Cerebellar cortex (tissue), 1 donor: Measurements from ENCODE around the gene DLG1.

ENCODE experiments used
- DNase-seq: peaks from one replicate; pipeline ENCODE4 v3.0.0-alpha.2; 2015; ENCODE audit warnings: low spot score

The DLG1 gene

DNA sequence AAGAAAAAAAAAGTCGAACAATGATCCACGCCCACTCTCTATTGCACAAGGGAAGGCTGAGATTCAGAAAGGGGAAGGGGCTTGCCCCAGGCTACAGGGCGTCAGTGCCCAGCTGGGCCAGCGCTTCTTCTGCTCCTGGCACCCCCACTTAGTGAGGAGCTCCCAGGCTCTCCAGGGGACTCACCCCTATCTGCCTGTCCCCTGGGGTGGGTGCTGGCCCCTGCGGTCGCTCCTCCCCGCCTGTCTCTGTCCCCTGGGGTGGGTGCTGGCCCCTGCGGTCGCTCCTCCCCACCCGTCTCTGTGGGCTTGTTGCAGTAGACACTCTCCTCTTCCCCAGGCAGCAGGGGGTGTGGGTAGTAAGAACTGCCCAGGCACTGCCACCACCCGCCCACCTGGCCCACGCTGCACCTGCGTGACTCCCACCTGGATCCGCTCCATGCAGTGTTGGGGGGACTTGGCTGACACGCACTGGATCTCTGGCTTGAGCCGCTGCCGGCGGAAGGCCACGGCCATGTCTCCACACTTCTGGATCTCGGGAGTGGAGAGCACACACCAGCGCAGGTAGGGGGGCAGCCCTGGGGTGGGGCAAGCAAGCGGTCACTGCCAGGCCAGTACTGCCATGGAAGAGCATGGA, 283.4 kb downstream of the DLG1 start:
- no peak for DNase-seq

DNA sequence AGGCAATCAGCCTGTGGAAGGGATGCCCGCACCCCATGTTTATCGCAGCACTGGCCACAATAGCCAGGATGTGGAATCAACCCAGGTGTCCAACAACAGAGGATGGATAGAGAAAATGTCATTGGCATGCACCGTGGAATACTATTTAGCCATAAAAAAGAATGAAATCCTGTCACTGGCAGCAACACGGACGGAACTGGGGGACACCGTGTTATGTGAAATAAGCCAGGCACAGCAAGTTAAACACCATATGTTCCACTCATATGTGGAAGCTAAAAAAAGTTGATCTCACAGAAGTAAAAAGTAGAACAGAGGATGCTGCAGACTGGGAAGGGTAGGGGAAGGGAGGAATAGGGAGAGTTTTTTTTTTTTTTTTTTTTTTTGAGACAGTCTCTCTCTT, 284.4 kb downstream of the DLG1 start:
- no peak for DNase-seq

DNA sequence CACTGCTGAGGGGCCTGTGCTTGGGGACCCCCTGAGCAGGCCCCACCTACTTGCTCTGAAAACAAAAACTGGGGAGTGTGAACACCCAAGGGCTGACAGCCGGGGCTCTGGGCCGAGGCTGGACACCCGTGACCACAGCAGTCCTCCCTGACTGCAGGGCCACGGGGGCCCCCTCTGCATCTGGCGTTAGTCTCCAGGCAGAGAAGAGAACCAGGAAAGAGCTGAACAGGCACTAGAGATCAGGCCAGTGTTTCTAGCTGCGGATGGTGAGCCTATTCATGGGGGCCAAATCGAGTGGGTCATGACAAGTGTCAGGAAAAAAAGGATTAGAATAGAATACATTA, 285.9 kb downstream of the DLG1 start:
- no peak for DNase-seq

DNA sequence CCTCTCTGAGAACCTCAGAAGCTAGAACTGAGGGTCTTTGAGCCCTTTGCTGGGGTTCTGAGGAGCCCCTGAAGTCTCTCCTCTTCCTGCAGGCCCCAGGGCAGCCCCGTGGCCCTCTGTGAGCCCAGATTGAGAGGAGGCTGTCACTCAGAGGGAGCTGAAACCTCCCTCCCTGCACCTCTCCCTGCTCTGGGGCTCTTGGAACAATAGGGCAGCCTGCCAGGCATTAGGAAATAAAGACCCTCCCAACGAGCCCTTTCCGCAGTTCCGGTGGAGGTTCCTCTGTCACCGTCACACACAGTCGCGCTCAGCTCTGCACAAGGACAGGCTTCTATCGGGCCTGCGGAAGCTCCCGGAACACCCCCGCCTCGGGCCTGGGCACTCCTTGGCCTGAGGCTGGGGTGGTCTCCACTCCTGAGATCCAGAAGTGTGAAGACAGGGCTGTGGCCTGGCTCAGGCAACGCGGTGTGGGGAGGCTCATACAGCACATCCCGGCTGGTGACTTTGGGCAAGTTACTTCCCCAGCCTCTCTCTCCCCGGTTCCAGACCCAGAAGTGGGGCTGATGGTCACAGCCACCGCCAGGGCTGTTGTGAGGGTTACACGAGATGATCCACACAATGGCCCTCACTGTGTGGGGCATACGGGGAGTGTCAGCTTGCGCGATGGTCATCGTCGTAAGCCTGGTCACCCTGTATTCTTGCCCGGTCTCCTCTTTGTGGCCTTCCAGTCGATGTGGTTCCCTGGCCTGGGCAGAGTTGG, 286.5 kb downstream of the DLG1 start:
- DNase-seq, result no peak

DNA sequence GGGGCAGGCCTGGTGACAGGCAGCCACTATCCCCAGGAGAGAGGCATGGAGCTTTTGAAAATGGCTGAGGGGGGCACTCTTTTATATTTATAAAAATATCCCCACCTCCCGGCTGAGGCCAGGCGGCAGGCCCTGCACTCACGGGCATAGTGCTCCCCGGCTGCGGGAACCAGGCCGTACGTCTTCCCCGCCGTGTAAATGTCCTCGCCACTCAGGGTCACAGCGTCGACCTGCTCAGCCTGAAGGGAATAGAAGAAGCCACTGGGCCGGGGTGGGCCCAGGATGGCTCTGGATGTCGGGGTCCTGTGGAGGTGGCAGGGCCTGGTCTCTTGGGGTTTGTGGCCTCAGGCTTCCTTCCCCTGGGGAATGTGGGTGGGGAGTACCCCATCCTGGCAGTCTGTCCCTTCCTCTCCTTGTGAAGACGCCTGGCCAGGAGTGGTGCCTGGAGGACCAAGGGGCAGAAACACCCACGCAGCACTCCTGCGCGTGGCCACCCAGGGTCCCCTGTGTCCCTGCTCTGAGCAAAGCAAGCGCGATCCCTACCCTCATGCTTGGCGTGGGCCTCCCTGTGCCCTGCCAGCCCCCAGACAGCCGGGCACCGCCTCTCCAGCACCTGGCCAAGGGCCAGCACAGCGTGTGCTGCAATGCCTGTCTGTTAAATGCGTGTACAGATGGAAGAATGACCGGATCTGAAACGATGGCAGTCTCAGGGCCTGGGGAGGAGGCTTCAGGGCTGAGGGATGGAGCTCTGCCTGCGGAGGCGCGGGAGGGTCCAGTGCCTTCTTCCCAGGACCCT, 287.7 kb downstream of the DLG1 start:
- peak; percentile 63 for DNase-seq

DNA sequence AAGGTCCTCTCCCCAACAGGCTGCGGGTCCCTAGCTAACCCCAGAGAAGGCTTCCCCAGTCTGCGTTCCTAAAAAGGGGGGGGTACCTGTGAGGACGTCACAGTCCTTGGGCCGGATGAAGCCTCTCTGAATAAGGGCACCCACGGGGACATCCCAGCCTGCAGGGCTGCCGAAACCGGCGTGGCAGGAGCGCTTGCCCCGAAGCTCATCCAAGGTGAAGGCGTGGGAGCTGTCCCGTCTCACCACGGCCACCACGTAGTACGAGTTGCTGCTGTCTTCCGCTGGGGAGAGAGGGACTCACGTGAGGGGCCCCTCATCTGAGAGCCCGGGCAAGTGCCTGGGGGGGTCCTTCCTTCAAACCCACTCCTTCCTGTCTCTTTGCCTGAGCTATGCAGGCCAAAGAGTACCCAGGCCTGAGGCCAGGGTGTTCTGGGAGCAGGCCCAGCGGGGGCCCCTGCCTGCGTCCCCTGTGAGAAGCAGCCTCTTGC, 288.8 kb downstream of the DLG1 start:
- no peak for DNase-seq

DNA sequence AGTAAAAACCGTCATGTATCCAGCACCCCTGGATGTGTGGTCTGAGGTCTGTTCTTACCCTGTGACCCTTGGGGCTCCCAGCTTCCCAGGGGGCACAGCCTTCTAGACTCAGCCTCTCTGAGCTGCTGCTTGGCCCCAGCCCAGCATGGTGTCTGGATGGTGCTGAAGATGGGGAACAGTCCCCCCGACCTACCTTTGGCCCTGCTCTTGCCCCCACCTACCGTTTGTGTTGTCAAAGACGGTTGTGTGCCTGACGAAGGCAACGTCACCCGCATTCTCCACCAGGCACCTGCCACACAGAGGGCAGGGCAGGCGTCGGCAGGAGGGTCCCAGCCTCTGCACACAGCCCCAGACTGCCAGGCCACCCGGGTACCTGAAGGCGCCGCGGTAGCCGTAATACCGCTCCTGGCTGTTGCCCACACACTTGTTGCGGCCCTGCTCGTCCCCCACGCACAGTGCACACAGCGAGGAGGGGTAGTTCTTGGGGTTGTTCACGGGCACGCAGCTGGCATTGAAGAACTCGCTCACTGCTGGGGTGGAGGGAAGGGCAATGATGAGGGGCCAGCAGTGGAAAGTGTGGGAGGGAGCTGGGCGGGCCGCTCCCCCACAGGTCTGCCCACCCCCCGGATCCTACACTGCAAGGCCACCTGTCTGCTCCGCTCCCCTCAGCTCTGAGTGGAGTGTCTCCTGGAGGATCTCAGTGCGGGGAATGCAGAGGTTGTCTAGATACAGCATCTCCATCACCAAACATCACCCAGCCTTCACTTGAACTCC, 289.8 kb downstream of the DLG1 start:
- no peak for DNase-seq

DNA sequence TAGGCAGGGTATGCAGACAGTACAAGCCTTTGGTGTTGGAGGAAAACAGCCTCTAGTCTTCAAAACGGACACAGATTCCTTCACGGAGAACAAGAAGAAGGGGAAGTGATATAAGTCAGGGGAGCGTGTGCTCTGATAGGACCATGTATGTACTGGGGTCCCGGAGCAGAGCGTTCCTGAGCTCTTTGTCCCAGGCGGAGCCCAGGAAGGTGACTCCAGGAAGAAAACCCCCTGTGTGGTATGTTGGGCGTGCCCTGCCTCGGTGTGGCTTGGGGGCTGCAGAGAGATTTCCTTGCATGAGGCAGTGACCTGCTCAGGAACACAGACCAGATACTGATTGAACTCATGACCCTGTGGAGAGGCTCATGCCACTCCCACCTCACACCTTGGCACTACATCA, 290.5 kb downstream of the DLG1 start:
- no peak for DNase-seq

DNA sequence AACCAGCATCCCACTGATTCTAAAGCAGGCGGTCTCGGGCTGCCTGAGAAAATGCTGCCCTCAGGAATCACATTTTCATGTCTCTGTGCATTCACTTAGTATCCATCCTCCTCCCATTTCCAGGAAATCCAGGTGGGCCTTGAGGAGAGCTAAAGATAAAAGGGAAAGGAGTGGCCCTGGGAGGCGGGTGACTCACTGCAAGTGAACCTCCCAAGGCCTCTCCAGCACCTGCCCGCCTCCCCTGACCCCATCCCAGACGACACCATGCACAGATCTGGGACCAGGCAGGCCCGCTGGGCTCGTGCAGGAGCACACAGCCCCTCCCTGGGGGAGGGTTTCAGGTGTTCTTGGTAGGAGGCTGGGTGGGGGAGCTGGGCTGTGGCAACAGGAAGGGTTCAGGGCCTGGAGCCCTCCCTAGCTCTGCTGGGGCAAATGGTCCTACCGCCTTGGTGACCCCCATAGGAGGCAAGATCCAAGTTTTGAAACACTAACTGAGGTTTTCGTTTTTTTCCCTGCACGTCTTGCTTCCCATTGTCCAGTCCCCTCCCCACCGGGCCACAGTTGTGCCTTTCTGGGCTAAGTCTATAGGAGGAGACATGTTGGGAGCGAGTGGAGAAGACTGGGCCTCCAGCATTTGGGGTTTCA, 291.0 kb downstream of the DLG1 start:
- DNase-seq, result no peak

DNA sequence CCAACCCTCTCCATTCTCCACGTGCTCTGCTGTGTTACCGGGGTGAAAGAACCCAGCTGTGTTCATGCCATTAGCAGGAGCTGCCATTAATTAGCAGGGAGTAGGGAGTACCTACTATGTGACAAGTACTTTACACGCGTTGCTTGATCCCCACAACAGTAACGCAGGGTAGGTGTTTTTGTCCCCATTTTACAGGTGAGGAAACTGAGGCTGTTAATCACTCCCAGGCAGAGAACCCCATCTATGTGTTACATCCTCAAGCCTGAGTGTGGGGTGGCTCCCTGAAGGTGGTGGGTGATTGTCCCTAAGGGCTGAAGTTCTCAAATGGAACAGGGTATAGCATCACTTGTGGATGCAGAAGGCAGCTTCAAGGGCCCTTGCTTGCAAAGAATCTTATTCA, 291.6 kb downstream of the DLG1 start:
- DNase-seq, result no peak

DNA sequence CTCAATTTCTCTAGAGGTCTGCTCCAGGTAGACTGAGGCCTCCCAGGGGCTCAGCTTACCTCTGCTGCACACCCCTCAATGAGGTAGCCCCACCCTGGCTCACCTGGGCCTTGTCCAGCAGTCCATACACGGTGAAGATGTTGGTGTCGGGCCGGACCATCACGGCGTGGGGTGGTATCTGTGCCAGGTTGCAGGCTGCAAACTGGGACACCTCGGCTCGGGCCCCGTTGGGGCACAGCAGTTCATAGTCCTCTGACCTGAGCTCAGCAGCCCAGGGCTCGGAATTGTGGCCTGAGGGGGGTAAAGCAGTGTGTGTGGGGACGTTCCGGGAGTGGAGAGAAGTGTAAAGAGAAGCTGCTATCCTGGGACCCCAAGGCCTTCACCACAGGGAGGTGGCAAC, 292.0 kb downstream of the DLG1 start:
- DNase-seq, result no peak

DNA sequence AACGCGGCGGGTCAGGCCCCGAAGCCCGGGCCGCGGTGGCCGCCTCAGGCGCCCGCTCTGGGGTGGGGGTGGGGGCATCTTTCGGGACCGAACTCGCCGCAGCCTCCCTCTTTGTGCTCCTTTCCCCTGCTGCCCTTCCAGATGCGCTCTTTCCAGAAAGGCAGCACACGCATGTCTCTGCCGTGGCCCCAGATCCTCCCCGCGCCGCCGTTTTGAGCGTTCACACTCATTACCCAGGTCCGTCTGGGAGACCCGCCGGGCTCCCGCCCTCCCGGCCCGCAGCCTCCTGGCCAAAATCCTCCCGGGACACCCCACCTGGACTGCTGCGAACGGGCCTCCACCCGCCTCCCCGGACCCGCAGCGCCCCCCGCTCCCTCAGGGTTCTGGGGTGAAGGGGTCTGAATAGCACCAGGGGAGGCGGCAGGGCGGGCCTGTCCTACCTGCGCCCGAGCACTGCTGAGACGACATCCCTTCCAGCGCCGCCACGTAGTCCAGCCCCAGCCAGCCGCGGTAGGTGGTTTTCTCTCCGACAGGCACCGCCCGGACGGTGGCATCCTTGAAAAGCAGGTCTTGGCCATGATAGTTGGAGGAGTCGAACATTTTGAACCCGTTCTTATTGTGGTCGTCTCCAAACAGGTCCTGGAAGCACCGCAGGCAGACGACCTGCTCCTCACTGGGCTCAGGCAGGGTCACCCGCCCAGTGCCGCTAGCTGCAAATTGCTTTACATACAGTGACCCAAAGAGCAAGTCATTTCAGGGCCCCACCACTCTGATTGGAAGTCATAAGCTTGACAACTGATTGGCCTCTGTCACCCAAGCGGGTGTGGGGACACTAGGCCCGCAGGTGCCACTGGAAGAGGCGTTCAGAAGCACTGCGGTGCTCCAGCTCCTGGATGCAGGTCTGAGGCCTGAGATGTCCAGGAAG, 294.7 kb downstream of the DLG1 start:
- DNase-seq, result no peak

DNA sequence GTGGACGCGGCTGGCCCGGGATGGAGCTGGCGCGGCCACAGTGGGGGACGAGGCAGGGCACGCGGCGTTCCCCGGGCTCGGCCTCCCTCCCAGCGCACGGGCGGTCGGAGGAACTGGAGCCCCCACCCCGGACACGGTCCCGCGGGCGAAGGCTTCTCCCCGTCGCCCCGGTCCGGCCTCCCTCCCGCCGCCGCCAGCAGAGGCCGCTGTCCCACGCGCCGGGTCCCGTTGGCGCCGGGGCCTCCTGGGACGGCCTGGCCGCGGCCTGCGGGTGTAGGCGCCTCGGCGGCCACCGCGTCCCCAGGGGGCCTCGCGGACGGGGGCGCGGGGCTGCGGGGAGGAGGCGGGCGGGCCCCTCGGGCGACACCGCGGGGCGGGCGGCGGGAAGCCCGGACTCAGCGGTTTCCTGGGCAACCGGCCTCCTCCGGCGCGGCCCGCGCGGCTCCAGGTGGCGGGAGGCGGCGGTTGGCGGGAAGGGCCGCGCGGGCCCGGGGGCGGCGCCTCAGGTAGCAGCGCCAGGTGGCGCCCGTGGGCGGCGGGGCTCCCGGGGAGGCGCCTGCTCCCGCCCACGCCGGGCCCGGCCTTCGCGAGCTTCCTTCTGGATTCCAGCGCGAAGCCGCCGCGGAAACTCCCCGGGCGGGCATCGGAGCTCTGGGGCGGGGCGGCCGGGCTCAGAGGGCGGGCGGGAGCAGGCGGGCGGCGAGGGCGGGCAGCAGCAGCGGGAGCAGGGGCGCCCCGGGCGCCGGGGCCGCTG, 295.5 kb downstream of the DLG1 start:
- DNase-seq, result peak; percentile 52

DNA sequence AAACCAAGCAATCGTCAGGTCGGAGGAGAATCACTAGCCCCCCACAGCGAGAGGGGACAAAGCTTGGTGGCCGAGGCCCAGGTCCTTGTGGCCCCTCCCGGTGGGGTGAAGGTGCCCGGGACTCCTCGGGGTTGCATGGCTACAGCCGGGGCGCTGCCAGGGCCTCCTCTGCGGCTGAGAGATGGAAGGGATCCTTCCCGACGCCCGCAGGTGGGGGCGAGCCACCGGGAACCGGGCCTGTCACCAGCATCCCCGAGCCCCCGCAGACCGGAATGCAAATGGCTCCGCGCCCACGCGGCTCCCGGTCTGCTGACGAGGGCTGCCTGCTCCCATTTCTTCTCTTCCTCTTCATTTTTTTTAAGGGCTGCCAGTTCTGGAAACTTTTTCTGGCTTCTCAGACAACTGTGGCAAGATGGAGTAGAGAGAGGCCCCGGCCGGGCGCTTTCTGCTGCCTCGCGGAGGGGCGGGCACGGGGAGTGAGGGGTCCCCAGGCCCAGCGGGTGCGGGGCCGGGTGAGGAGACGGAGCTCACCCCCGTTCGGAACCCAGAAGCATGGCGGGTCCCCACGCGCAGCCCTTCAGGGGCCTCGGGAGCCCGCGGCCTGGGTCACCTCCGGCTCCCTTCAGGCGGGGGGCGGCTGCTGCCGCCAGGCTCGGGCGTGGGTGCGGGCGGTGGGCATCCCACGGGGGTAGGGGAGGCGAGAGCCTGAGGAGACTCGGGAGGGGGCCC, 296.3 kb downstream of the DLG1 start:
- no peak for DNase-seq

DNA sequence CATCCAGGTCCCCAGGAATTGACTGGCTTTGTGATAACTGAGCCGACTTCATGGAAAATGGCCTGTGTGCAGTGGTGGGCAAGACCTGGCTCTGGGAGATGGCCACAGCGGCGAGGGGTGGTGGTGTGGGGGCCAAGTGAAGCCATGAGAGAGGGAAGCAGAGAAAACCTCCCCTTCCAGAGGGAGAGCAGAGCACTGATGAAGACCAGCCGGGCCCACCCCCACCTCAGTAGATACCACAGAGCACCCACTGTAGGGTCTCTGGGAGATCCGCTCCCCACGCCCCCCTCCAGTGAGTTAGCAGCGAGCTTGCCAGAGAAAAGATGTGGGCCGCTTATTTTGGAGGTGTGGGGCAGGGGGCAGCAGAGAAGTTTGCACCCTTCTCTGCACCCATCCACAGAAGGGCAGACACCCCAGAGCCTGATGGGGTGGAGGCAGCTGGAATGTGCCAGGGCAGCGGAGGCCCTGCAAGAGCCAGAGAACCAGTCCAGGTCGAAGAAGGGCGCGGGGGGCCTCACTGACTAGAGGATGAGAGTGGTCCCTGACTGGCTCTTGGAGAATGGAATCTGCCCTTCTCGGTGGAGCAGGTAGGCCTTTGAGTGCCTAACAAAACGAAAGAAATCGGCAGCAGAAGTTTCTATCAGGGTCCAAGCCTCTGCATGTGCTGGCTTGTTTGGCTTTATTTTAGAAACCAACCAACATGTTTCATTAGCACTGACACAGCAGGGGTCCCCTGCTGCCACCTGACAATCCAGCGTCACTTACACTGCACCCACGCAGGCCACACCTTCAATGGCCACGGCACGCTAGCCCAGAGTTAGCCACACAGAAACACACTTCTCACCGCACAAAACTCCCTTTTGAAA, 297.1 kb downstream of the DLG1 start:
- DNase-seq, result peak; percentile 70

DNA sequence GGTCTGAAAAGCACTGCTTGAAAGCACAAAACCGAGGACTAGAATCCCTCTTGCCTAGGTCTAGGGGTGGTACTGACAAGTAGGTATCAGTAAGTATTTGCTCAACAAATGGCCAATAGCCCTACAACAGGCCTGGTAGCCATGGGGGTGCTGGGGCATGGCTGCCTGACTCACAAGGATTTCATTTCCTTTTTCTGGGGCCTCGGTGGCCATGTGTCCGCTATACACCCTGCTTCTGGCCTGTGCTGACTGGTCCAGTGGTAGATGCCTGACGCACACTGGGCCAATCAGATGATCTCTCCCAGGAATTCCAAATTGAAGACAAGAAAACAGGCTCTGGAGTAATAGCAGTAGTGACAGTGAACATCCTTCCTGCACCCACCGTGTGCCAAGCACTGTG, 298.2 kb downstream of the DLG1 start:
- DNase-seq, result no peak

DNA sequence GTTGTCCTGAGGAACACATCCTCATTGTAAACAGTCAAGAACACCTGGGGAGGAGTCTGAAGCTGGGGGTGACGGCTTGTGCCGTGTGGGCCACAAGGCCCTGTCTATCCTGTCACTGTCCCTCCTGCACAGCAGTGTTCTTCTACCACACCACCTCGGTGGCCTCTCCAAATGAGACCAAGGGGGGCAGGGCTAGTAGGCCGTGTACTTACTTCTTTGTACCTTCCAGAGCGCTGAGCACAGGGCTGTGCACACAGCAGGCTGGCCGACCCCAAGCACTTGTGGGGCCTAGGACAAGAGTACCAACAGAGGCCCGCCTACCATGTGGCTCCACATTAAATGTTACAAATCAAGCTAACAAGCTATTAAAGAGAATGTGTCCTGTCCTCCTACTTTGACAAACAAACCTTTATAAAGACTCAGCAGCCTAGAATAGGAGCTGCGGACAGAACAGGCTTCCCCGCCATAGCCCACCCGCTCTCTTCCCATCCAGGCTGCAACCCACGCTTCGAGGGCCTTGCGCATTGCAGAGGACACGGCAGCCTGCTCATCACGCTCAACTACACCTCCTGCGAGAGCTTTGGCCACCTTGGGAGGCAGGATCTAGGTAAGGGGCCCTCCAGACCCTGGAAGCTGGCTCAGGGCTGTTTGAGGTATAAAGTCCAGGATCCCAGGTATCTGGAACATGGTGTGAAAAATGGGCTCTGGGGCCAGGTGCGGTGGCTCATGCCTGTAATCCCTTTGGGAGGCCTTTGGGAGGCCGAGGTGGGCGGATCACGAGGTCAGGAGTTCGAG, 299.2 kb downstream of the DLG1 start:
- DNase-seq, result no peak
